OCI-LY1 (cell line): Measurements from ENCODE around the gene KDM2A.

ENCODE experiments used
- H2AFZ ChIP-seq: fragments of 200-600 bp; sonication (generic), shearing (Covaris generic); 2 replicates; pipeline ENCODE4 v1.6.0; 2014; ENCODE audit warnings: antibody characterized with exemption, mild to moderate bottlenecking, low read length
- H3F3A ChIP-seq: fragments of 200-600 bp; sonication (generic), shearing (Covaris generic); 2 replicates; pipeline ENCODE4 v1.6.0; 2014; ENCODE audit warnings: mild to moderate bottlenecking, antibody characterized with exemption, low read length, moderate library complexity; ENCODE audit not compliant: insufficient read depth
- H3K27ac ChIP-seq: fragments of 200-600 bp; sonication (generic); 2 replicates; pipeline ENCODE4 v1.5.1; 2014; ENCODE audit warnings: low read length, mixed run types, mild to moderate bottlenecking, low read depth; ENCODE audit not compliant: poor library complexity, severe bottlenecking
- H3K27me3 ChIP-seq: fragments of 200-600 bp; sonication (generic); 2 replicates; pipeline ENCODE4 v1.6.0; 2014; ENCODE audit warnings: antibody characterized with exemption, mild to moderate bottlenecking, low read length, moderate library complexity; ENCODE audit not compliant: insufficient read depth
- H3K36me3 ChIP-seq: fragments of 200-600 bp; sonication (generic); 2 replicates; pipeline ENCODE4 v1.6.1; 2014; ENCODE audit warnings: mild to moderate bottlenecking, antibody characterized with exemption, low read length, moderate library complexity, mixed read lengths; ENCODE audit not compliant: insufficient read depth
- H3K4me1 ChIP-seq: fragments of 200-600 bp; sonication (generic); 2 replicates; pipeline ENCODE4 v1.5.1; 2014; ENCODE audit warnings: mild to moderate bottlenecking, low read length, moderate library complexity; ENCODE audit not compliant: insufficient read depth, severe bottlenecking
- H3K4me2 ChIP-seq: fragments of 200-600 bp; sonication (generic), shearing (Covaris generic); 2 replicates; pipeline ENCODE4 v1.6.1; 2014; ENCODE audit warnings: low read length
- H3K4me3 ChIP-seq: fragments of 200-600 bp; sonication (generic); 2 replicates; pipeline ENCODE4 v1.5.1; 2014; ENCODE audit warnings: low read length, low read depth, mild to moderate bottlenecking, mixed read lengths; ENCODE audit not compliant: poor library complexity, severe bottlenecking
- H3K79me2 ChIP-seq: fragments of 200-600 bp; shearing (Covaris generic); 2 replicates; pipeline ENCODE4 v1.6.1; 2016; ENCODE audit warnings: mixed run types, low read length, mixed read lengths; ENCODE audit not compliant: insufficient read depth
- H3K9ac ChIP-seq: fragments of 200-600 bp; sonication (generic), shearing (Covaris generic); 2 replicates; pipeline ENCODE4 v1.6.1; 2014; ENCODE audit warnings: mild to moderate bottlenecking, low read length, mixed read lengths
- H3K9me2 ChIP-seq: fragments of 200-600 bp; sonication (generic), shearing (Covaris generic); 2 replicates; pipeline ENCODE4 v1.6.1; 2014; ENCODE audit warnings: low read depth, mild to moderate bottlenecking, low read length, mixed read lengths
- H3K9me3 ChIP-seq: fragments of 200-600 bp; shearing (Covaris generic); 2 replicates; pipeline ENCODE4 v1.6.1; 2014; ENCODE audit warnings: low read length, mixed read lengths
- H4K20me1 ChIP-seq: fragments of 200-600 bp; sonication (generic), shearing (Covaris generic); 2 replicates; pipeline ENCODE4 v1.6.0; 2016; ENCODE audit warnings: mild to moderate bottlenecking, low read length; ENCODE audit not compliant: insufficient read depth
- EZH2 ChIP-seq: fragments of 200-600 bp; sonication (generic), shearing (Covaris generic); IDR thresholded peaks from 2 replicates; pipeline ENCODE4 v1.8.0; 2017; ENCODE audit warnings: borderline replicate concordance, mixed run types, mild to moderate bottlenecking, antibody characterized with exemption, low read length, moderate library complexity, mixed read lengths
- TF ChIP-seq, protein P1 (sequence below): fragments of 200-600 bp; sonication (generic), shearing (Covaris generic); IDR thresholded peaks from 2 replicates; pipeline ENCODE4 v1.5.1; 2017; ENCODE audit warnings: mild to moderate bottlenecking, antibody characterized with exemption, low read length, moderate library complexity, mixed read lengths

The KDM2A gene

DNA sequence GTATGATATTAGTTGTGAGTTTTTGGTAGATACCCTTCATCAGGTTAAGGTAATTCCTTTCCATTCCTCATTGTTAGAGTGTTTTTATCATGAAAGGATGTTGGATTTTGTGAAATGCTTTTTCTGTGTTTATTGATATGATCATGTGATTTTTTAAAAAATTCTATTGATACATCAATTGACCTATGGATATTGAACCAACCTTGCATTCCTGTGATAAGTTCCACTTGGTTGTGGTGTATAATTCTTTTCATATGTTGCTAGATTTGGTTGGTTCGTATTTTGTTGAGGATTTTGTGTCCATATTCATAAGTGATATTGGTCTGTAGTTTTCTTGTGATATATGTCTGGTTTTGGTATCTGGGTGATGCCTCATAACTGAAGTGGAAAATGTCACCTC lies 176.8 kb downstream of the KDM2A start:
- H3K79me2 ChIP-seq, result no peaks in the 10 kb centered on the region
- no peak overlapping the region for H3K4me3 ChIP-seq

GRCh38 chr11:67298786-67299185 lies 179.7 kb downstream of the KDM2A start:
- Histone ChIP-seq H3K4me3 (no peak overlapping the region), H3K4me2 (no peak overlapping the region), H3K9me2 (no peaks in the 10 kb centered on the region), H3K27me3 (no peaks in the 10 kb centered on the region), H3F3A (no peaks in the 10 kb centered on the region), H3K9me3 (peaks cover 6% of the 10 kb centered on the region; the same call in 1 of the 2 replicates), H3K36me3 (peaks cover 84% of the 10 kb centered on the region), H3K9ac (no peak overlapping the region), H2AFZ (no peak overlapping the region), H3K4me1 (no peaks in the 10 kb centered on the region), H4K20me1 (no peaks in the 10 kb centered on the region), H3K79me2 (no peaks in the 10 kb centered on the region), H3K27ac (no peak overlapping the region)
- no peak for TF ChIP-seq EZH2
- TF ChIP-seq, protein P1, sequence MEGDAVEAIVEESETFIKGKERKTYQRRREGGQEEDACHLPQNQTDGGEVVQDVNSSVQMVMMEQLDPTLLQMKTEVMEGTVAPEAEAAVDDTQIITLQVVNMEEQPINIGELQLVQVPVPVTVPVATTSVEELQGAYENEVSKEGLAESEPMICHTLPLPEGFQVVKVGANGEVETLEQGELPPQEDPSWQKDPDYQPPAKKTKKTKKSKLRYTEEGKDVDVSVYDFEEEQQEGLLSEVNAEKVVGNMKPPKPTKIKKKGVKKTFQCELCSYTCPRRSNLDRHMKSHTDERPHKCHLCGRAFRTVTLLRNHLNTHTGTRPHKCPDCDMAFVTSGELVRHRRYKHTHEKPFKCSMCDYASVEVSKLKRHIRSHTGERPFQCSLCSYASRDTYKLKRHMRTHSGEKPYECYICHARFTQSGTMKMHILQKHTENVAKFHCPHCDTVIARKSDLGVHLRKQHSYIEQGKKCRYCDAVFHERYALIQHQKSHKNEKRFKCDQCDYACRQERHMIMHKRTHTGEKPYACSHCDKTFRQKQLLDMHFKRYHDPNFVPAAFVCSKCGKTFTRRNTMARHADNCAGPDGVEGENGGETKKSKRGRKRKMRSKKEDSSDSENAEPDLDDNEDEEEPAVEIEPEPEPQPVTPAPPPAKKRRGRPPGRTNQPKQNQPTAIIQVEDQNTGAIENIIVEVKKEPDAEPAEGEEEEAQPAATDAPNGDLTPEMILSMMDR, result no peak

More for the DNA sequence above, 176.8 kb downstream of the KDM2A start:
- Histone ChIP-seq H3K9me2 (no peaks in the 10 kb centered on the region), H3K27me3 (no peaks in the 10 kb centered on the region), H3K36me3 (peaks cover 92% of the 10 kb centered on the region), H2AFZ (no peak overlapping the region), H4K20me1 (no peaks in the 10 kb centered on the region), H3K9me3 (peaks cover 6% of the 10 kb centered on the region; the same call in 1 of the 2 replicates), H3K27ac (no peak overlapping the region), H3K4me1 (no peaks in the 10 kb centered on the region), H3F3A (no peaks in the 10 kb centered on the region), H3K9ac (no peak overlapping the region), H3K4me2 (no peak overlapping the region)
- TF ChIP-seq, protein P1, result no peak
- no peak for TF ChIP-seq EZH2

DNA sequence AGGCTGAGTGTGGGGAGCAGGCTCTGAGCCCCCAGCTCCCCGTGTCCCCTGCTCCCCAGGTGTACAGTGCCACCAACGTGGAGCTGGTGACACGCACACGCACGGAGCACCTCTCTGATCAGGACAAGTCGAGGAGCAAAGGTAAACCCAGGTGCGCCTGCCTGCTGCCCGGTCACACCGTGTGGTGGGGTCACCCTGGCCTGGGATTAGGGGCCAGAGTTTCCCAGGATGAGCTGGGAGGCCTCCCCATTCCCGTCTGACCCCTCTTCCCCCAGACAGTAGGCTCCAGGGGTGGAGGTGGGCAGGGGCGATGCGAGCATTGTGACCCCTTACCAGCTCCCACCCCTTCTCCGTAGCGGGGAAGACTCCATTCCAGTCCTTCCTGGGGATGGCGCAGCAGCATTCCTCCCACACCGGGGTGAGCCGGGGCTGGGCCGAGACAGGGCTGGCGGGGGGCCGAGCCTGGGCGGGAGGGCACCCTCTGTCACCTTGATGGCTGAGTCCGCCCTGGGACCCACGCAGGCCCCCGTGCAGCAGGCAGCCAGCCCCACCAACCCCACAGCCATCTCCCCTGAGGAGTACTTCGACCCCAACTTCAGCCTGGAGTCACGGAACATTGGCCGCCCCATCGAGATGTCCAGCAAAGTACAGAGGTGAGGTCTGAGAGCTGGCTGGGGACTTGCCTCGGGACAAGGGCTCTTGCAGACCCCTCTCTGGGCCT lies 180.6 kb downstream of the KDM2A start:
- Histone ChIP-seq H3K27ac (no peak overlapping the region), H3K36me3 (peaks cover 76% of the 10 kb centered on the region), H3K27me3 (no peaks in the 10 kb centered on the region), H3F3A (no peaks in the 10 kb centered on the region), H3K9me3 (peaks cover 6% of the 10 kb centered on the region; the same call in 1 of the 2 replicates), H3K4me3 (no peak overlapping the region), H2AFZ (no peak overlapping the region), H3K9me2 (no peaks in the 10 kb centered on the region), H3K4me2 (no peak overlapping the region), H4K20me1 (no peaks in the 10 kb centered on the region), H3K79me2 (no peaks in the 10 kb centered on the region), H3K4me1 (no peaks in the 10 kb centered on the region), H3K9ac (no peak overlapping the region)
- no peak for TF ChIP-seq EZH2
- TF ChIP-seq, protein P1, result no peak
